ENCODE measurements around the gene UCHL1. TPM values are rescaled to one million over a fixed set of nuclear protein-coding genes. Genes with fewer than 3 reads are reported as not detected.

UCHL1 gene
- total and polyA plus RNA-seq, 2 of the 13 experiments (the other 11 are each of a cell fraction or from before 2014, with no cell fraction given), result not detected

GRCh38 chr4:41280010-41280409 lies 23.3 kb downstream of the UCHL1 start:
- FAIRE-seq, result no peak
- ATAC-seq, result no peak
- no peak overlapping the region for H3K27ac ChIP-seq (ENCODE audit: extremely low read length, insufficient read depth, low read length)
- BruUV-seq (replicated peaks), result no TSS peak
- ChIA-PET CTCF (ENCODE audit: low intra/inter-chr PET ratio, low total read pairs) (interaction anchor here (1.5 to 2.6 kb wide), 2 partner anchors 382 to 1240 kb away, joined by 4 to 38 read pairs; no protein-coding TSS in a partner anchor), POLR2A (no interaction called here)
- H3K9me3 ChIP-seq (ENCODE audit: low read length), result no peaks in the 10 kb centered on the region
- in situ Hi-C loops (cut with HindIII; ENCODE audit: extremely low pct_ligation_motif_present, low pct_unique_long_range_greater_than_20kb) (no loop called here), intact Hi-C loops (cut with micrococcal nuclease; ENCODE audit: unreplicated experiment) (loop anchor here (5.0 kb wide), 1 partner anchor 467 kb away; the partner anchor contains the start of gene PHOX2B)
- no peaks in the 10 kb centered on the region for H3K4me1 ChIP-seq (ENCODE audit: insufficient read depth, low read length)
- H3K36me3 ChIP-seq (replicated peaks in 1 of 2; ENCODE audit: control insufficient read depth in 1 of 2, insufficient read depth in 2 of 2, low read length in 2 of 2), result no peaks in the 10 kb centered on the region
- no peak overlapping the region for H3K4me3 ChIP-seq (replicated peaks in 1 of 3; ENCODE audit: insufficient read depth in 1 of 3, low read depth in 2 of 3, low read length in 3 of 3)
- H2AFZ ChIP-seq (ENCODE audit: low read length), result no peak overlapping the region
- H3K27me3 ChIP-seq (ENCODE audit: control insufficient read depth in 1 of 2, insufficient read depth in 2 of 2, low read length in 2 of 2), result no peaks in the 10 kb centered on the region; a peak in 1 of 5 replicates
- no peak overlapping the region for H3K9ac ChIP-seq (ENCODE audit: insufficient read depth, low read depth, low read length)
- no peak for DNase-seq (ENCODE audit: low spot score)
- TF ChIP-seq, protein P1, sequence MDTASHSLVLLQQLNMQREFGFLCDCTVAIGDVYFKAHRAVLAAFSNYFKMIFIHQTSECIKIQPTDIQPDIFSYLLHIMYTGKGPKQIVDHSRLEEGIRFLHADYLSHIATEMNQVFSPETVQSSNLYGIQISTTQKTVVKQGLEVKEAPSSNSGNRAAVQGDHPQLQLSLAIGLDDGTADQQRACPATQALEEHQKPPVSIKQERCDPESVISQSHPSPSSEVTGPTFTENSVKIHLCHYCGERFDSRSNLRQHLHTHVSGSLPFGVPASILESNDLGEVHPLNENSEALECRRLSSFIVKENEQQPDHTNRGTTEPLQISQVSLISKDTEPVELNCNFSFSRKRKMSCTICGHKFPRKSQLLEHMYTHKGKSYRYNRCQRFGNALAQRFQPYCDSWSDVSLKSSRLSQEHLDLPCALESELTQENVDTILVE (CRISPR knock-in tag; IDR thresholded peaks at IDR 0.05), result no peak
- no peak for TF ChIP-seq ZNF317 (CRISPR knock-in tag; IDR thresholded peaks at IDR 0.05)
- TF ChIP-seq, protein P2, sequence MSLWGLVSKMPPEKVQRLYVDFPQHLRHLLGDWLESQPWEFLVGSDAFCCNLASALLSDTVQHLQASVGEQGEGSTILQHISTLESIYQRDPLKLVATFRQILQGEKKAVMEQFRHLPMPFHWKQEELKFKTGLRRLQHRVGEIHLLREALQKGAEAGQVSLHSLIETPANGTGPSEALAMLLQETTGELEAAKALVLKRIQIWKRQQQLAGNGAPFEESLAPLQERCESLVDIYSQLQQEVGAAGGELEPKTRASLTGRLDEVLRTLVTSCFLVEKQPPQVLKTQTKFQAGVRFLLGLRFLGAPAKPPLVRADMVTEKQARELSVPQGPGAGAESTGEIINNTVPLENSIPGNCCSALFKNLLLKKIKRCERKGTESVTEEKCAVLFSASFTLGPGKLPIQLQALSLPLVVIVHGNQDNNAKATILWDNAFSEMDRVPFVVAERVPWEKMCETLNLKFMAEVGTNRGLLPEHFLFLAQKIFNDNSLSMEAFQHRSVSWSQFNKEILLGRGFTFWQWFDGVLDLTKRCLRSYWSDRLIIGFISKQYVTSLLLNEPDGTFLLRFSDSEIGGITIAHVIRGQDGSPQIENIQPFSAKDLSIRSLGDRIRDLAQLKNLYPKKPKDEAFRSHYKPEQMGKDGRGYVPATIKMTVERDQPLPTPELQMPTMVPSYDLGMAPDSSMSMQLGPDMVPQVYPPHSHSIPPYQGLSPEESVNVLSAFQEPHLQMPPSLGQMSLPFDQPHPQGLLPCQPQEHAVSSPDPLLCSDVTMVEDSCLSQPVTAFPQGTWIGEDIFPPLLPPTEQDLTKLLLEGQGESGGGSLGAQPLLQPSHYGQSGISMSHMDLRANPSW (CRISPR knock-in tag; IDR thresholded peaks at IDR 0.05; ENCODE audit: borderline replicate concordance), result no peak
- TF ChIP-seq CEBPZ (IDR thresholded peaks at IDR 0.05; ENCODE audit: low read length), result no peak
- no peak for TF ChIP-seq FOXO1 (CRISPR knock-in tag; IDR thresholded peaks at IDR 0.05)
- no peak for TF ChIP-seq PHF5A (CRISPR knock-in tag; IDR thresholded peaks at IDR 0.05; ENCODE audit: low read depth, unreplicated experiment)
- TF ChIP-seq ZNF598 (CRISPR knock-in tag; IDR thresholded peaks at IDR 0.05; ENCODE audit: borderline replicate concordance), result no peak
- TF ChIP-seq TFE3 (CRISPR knock-in tag; IDR thresholded peaks at IDR 0.05), result no peak
- no peak for TF ChIP-seq ZNF563 (CRISPR knock-in tag; IDR thresholded peaks at IDR 0.05)
- TF ChIP-seq ZNF431 (CRISPR knock-in tag; IDR thresholded peaks at IDR 0.05; ENCODE audit: borderline replicate concordance, low read depth), result no peak
- TF ChIP-seq ZNF652 (CRISPR knock-in tag; IDR thresholded peaks at IDR 0.05; ENCODE audit: borderline replicate concordance, low read depth), result no peak
- TF ChIP-seq ZNF180 (CRISPR knock-in tag; IDR thresholded peaks at IDR 0.05; ENCODE audit: borderline replicate concordance, low read depth), result no peak
- WGBS (ENCODE audit: low lambda C conversion rate), result 28% methylated on average over 8 of the region's 8 CpGs
- H3K4me2 ChIP-seq (ENCODE audit: low read depth, low read length), result no peak overlapping the region
- H4K20me1 ChIP-seq (ENCODE audit: insufficient read depth, low read length), result no peaks in the 10 kb centered on the region
- no peaks in the 10 kb centered on the region for H3K79me2 ChIP-seq (ENCODE audit: insufficient read depth, low read length)
